MM.1S (cell line): ENCODE measurements around the gene C5orf15.

ENCODE experiments used
- CTCF ChIP-seq: fragments of 300-600 bp; sonication (generic); IDR thresholded peaks from 2 replicates; pipeline ENCODE4 v1.5.1; 2016; ENCODE audit warnings: antibody characterized with exemption, low read length, mixed read lengths
- EZH2 ChIP-seq: fragments of 300-600 bp; sonication (generic); optimal IDR thresholded peaks from 2 replicates; pipeline ENCODE3; 2017; ENCODE audit warnings: low read depth, mild to moderate bottlenecking, antibody characterized with exemption, low read length, mixed read lengths

- no peak for TF ChIP-seq CTCF
- TF ChIP-seq EZH2: no peak
These were observed 35.6 kb upstream of the C5orf15 start for GRCh38 chr5:134003817-134004625.
